Stimulated activated effector memory CD8-positive, alpha-beta T cell treated with anti-CD3 and anti-CD28 coated beads, Interleukin-12 subunit alpha, Interleukin-12 subunit beta, amount 100 ng/mL, for 72 hours (primary cell): ENCODE measurements around the gene ITIH2.
"Not testable (repeated sequence)": the region's sequence is repeated elsewhere in the genome, so short reads cannot be mapped to it uniquely, and the experiment has no call there.

Source experiments
- ATAC-seq: fragments of 150-1000 bp; cut with Tn5 transposase; 2 replicates; pipeline ENCODE4 v1.10.0; 2021
- DNase-seq, 2 donors: peaks; one replicate each; pipeline ENCODE4 v3.0.0; 2021 to 2022; ENCODE audit warnings: low spot score in 2 of 2
- H3K27ac Mint-ChIP-seq: one replicate; pipeline ENCODE4 v1.8.0; 2022; ENCODE audit warnings: mild to moderate bottlenecking, mixed read lengths
- H3K36me3 Mint-ChIP-seq: one replicate; pipeline ENCODE4 v1.8.0; 2022; ENCODE audit warnings: mild to moderate bottlenecking, mixed read lengths
- H3K4me1 Mint-ChIP-seq: one replicate; pipeline ENCODE4 v1.8.0; 2022; ENCODE audit warnings: mixed read lengths
- H3K4me3 Mint-ChIP-seq: one replicate; pipeline ENCODE4 v1.8.0; 2022; ENCODE audit warnings: mild to moderate bottlenecking, mixed read lengths
- H3K9me3 Mint-ChIP-seq: one replicate; pipeline ENCODE4 v1.8.0; 2022; ENCODE audit warnings: mixed read lengths

ITIH2 gene

GRCh38 chr10:7707102-7707501 is 4.0 kb downstream of the ITIH2 start:
- H3K4me3 Mint-ChIP-seq, result no peak overlapping the region
- DNase-seq (no peak), ATAC-seq (no peak)
- no peaks in the 10 kb centered on the region for H3K9me3 Mint-ChIP-seq
- no peaks in the 10 kb centered on the region for H3K36me3 Mint-ChIP-seq
- no peak overlapping the region for H3K27ac Mint-ChIP-seq
- H3K4me1 Mint-ChIP-seq, result no peaks in the 10 kb centered on the region

GRCh38 chr10:7707858-7708622 is 4.9 kb downstream of the ITIH2 start:
- no peaks in the 10 kb centered on the region for H3K4me1 Mint-ChIP-seq
- no peaks in the 10 kb centered on the region for H3K9me3 Mint-ChIP-seq
- DNase-seq, result no peak
- ATAC-seq, result no peak
- no peak overlapping the region for H3K27ac Mint-ChIP-seq
- H3K36me3 Mint-ChIP-seq, result no peaks in the 10 kb centered on the region
- no peak overlapping the region for H3K4me3 Mint-ChIP-seq

- DNase-seq (no peak), ATAC-seq (no peak)
- H3K36me3 Mint-ChIP-seq, result no peaks in the 10 kb centered on the region
- no peaks in the 10 kb centered on the region for H3K4me1 Mint-ChIP-seq
- H3K4me3 Mint-ChIP-seq, result no peak overlapping the region
- H3K9me3 Mint-ChIP-seq, result no peaks in the 10 kb centered on the region
- no peak overlapping the region for H3K27ac Mint-ChIP-seq
These were observed 5.7 kb downstream of the ITIH2 start for GRCh38 chr10:7708832-7709231.

GRCh38 chr10:7710446-7710845 is 7.3 kb downstream of the ITIH2 start:
- H3K9me3 Mint-ChIP-seq, result no peaks in the 10 kb centered on the region
- no peak for ATAC-seq
- no peak overlapping the region for H3K27ac Mint-ChIP-seq

GRCh38 chr10:7711075-7711474 is 8.0 kb downstream of the ITIH2 start:
- not testable (repeated sequence) for H3K4me3 Mint-ChIP-seq, ATAC-seq, H3K36me3 Mint-ChIP-seq, H3K27ac Mint-ChIP-seq, H3K9me3 Mint-ChIP-seq, H3K4me1 Mint-ChIP-seq, DNase-seq

More at GRCh38 chr10:7710446-7710845, 7.3 kb downstream of the ITIH2 start:
- Mint-ChIP-seq H3K4me3 (no peak overlapping the region), H3K4me1 (no peaks in the 10 kb centered on the region), H3K36me3 (no peaks in the 10 kb centered on the region)
- no peak for DNase-seq

- no peak overlapping the region for H3K4me3 Mint-ChIP-seq
- ATAC-seq, result no peak
- H3K36me3 Mint-ChIP-seq, result no peaks in the 10 kb centered on the region
- H3K9me3 Mint-ChIP-seq, result no peaks in the 10 kb centered on the region
- no peaks in the 10 kb centered on the region for H3K4me1 Mint-ChIP-seq
- no peak overlapping the region for H3K27ac Mint-ChIP-seq
- DNase-seq, result no peak
These were observed 12.4 kb downstream of the ITIH2 start for GRCh38 chr10:7715515-7715914.

- Mint-ChIP-seq H3K4me1 (no peaks in the 10 kb centered on the region), H3K36me3 (no peaks in the 10 kb centered on the region), H3K9me3 (no peaks in the 10 kb centered on the region), H3K4me3 (no peak overlapping the region), H3K27ac (no peak overlapping the region)
- ATAC-seq (peak; percentile 47), DNase-seq (no peak)
These were observed 14.7 kb downstream of the ITIH2 start for GRCh38 chr10:7717767-7718166.

GRCh38 chr10:7718685-7719084 is 15.6 kb downstream of the ITIH2 start:
- no peaks in the 10 kb centered on the region for H3K9me3 Mint-ChIP-seq
- no peak overlapping the region for H3K4me3 Mint-ChIP-seq
- ATAC-seq (no peak), DNase-seq (no peak)
- H3K36me3 Mint-ChIP-seq, result no peaks in the 10 kb centered on the region
- no peak overlapping the region for H3K27ac Mint-ChIP-seq
- no peaks in the 10 kb centered on the region for H3K4me1 Mint-ChIP-seq

GRCh38 chr10:7720478-7720877 is 17.4 kb downstream of the ITIH2 start:
- H3K4me1 Mint-ChIP-seq, result no peaks in the 10 kb centered on the region
- H3K36me3 Mint-ChIP-seq, result no peaks in the 10 kb centered on the region
- DNase-seq (no peak), ATAC-seq (no peak)
- H3K9me3 Mint-ChIP-seq, result no peaks in the 10 kb centered on the region
- no peak overlapping the region for H3K27ac Mint-ChIP-seq
- no peak overlapping the region for H3K4me3 Mint-ChIP-seq

- Mint-ChIP-seq H3K9me3 (no peaks in the 10 kb centered on the region), H3K4me1 (no peaks in the 10 kb centered on the region), H3K27ac (no peak overlapping the region), H3K4me3 (no peak overlapping the region), H3K36me3 (no peaks in the 10 kb centered on the region)
- ATAC-seq (no peak), DNase-seq (no peak)
These were observed 19.9 kb downstream of the ITIH2 start for GRCh38 chr10:7722927-7723529.

GRCh38 chr10:7734821-7735220 is 31.7 kb downstream of the ITIH2 start:
- H3K4me3 Mint-ChIP-seq, result no peak overlapping the region
- ATAC-seq, result no peak
- no peaks in the 10 kb centered on the region for H3K36me3 Mint-ChIP-seq
- H3K27ac Mint-ChIP-seq, result no peak overlapping the region
- no peaks in the 10 kb centered on the region for H3K4me1 Mint-ChIP-seq
- DNase-seq, result no peak
- no peaks in the 10 kb centered on the region for H3K9me3 Mint-ChIP-seq

GRCh38 chr10:7738536-7739407 is 35.7 kb downstream of the ITIH2 start:
- Mint-ChIP-seq H3K4me3 (no peak overlapping the region), H3K36me3 (no peaks in the 10 kb centered on the region), H3K4me1 (no peaks in the 10 kb centered on the region), H3K9me3 (no peaks in the 10 kb centered on the region), H3K27ac (no peak overlapping the region)
- DNase-seq (no peak), ATAC-seq (no peak)

GRCh38 chr10:7744307-7744706 is 41.2 kb downstream of the ITIH2 start:
- Mint-ChIP-seq H3K36me3 (no peaks in the 10 kb centered on the region), H3K4me3 (no peak overlapping the region), H3K9me3 (no peaks in the 10 kb centered on the region), H3K4me1 (no peaks in the 10 kb centered on the region), H3K27ac (no peak overlapping the region)
- ATAC-seq, result no peak
- no peak for DNase-seq

- H3K4me1 Mint-ChIP-seq, H3K9me3 Mint-ChIP-seq, H3K4me3 Mint-ChIP-seq, DNase-seq, ATAC-seq, H3K27ac Mint-ChIP-seq: not testable (repeated sequence)
- H3K36me3 Mint-ChIP-seq, result peaks cover 41% of the 10 kb centered on the region
These were observed 45.5 kb downstream of the ITIH2 start for GRCh38 chr10:7748637-7749036.

GRCh38 chr10:7750222-7750621 is 47.1 kb downstream of the ITIH2 start:
- Mint-ChIP-seq H3K27ac (no peak overlapping the region), H3K9me3 (no peaks in the 10 kb centered on the region), H3K36me3 (peaks cover 57% of the 10 kb centered on the region), H3K4me1 (no peaks in the 10 kb centered on the region), H3K4me3 (no peak overlapping the region)
- ATAC-seq, result no peak
- no peak for DNase-seq
